NCI-H2171 treated with DMSO at 0.1 percent for 48 hours (cell line): ENCODE results near the gene HORMAD1.
A peak's percentile ranks its signal among the peaks of the same experiment; 100 is the strongest.
"Not testable (repeated sequence)": the region's sequence is repeated elsewhere in the genome, so short reads cannot be mapped to it uniquely, and the experiment has no call there.

Experiments
- DNase-seq: peaks from one replicate; lab custom pipeline; 2025; lab: John Stamatoyannopoulos, UW

The HORMAD1 gene

GRCh38 chr1:150696995-150697927, 23.4 kb downstream of the HORMAD1 start, which contains the start of gene GOLPH3L:
TSS of gene GOLPH3L (minus strand) at chr1:150697154. CDS start at chr1:150694838, 2,316 bp downstream.
- peak; percentile 99 for DNase-seq

- DNase-seq, result no peak
These were observed 24.1 kb downstream of the HORMAD1 start for GRCh38 chr1:150696590-150696989.

- DNase-seq, result no peak
These were observed 24.5 kb downstream of the HORMAD1 start for GRCh38 chr1:150696162-150696561.

- no peak for DNase-seq
These were observed 25.1 kb downstream of the HORMAD1 start for GRCh38 chr1:150695561-150695960.

- no peak for DNase-seq
These were observed 28.0 kb downstream of the HORMAD1 start for GRCh38 chr1:150692720-150693119.

DNA sequence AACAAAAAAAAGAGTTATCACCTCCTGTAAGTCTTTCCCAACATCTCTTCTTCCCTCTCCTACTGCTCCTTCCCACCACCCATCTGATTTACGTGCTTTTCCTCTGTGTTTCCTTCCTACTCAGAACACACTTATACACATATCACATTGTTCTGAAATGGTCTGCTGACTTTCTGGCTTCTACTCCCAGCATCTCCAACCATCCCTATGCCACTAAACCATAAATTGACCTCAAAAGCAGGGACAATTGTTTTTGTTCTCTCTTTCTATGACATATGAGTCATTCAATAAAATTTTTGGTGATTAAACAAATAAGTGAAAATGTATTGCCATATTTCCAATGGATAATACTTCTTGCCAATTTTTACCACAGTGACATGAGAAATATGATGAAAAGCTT, 31.9 kb downstream of the HORMAD1 start:
- no peak for DNase-seq

DNA sequence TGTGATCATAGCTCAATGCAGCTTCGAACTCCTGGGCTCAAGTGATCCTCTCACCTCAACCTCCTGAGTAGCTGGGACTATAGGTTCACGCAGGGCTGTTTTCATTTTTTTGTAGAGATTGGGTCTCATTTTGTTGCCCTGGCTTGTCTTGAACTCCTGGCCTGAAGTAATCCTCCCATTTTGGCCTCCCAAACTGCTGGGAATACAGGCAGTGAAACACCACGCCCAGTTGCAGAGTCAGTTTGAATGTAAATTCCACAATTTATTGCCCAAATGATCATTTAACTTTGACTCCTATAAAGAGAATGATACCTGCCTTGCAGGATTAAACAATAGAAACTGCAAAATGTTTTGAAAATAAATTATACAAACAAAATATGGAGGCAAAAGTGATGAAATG, 34.4 kb downstream of the HORMAD1 start:
- no peak for DNase-seq

DNA sequence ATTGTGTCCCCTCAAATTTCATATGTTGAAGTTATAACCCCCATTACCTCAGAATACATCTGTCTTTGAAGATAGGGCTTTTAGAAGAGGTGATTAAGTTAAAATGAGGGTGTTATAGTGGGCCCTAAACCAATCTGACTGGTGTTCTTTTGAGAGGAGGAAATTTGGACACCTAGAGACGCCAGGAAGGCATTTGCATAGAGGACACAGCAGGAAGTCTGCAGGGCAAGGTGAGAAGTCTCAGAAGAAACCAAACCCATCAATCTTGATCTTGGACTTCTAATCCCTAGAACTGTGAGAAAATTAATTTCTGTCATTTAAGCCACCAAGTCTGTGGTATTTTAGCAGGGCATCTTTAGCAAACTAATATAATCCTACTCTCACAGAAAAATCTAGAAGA, 36.8 kb downstream of the HORMAD1 start:
- DNase-seq, result no peak

GRCh38 chr1:150678988-150679387, 41.7 kb downstream of the HORMAD1 start:
- DNase-seq, result no peak

GRCh38 chr1:150674881-150675280, 45.8 kb downstream of the HORMAD1 start:
- no peak for DNase-seq

- no peak for DNase-seq
These were observed 57.4 kb downstream of the HORMAD1 start for GRCh38 chr1:150663321-150663720.

DNA sequence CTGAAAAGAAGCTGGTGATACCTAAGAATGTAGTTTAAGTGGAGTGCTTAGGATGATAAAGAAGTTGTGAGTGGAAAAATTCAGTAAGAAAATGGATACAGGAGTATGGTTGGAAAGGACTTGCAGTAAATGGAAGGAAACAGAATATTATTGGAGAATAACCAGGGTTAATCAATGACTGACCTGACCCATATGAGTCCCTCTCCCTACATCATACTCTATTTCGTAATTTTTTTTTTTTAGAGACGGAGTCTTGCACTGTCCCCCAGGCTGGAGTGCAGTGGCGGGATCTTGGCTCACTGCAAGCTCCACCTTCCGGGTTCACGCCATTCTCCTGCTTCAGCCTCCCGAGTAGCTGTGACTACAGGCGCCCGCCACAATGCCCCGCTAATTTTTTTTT, 57.9 kb downstream of the HORMAD1 start:
- DNase-seq, result no peak

DNA sequence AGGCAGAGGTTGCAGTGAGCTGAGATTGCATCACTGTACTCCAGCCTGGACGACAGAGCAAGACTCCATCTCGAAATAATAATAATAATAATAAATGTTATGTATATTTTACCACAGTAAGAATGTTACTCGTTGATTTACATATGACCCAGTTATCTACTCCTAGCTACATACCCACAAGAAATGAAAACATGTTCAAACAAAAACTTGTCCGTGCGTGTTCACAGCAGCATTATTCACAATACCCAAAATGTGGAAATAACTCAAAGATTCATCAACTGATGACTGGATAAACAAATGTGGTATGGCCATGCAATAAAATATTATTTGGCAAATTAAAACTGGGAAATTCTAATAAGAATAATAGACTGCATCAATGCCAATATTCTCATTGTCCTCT, 59.5 kb downstream of the HORMAD1 start:
- no peak for DNase-seq

DNA sequence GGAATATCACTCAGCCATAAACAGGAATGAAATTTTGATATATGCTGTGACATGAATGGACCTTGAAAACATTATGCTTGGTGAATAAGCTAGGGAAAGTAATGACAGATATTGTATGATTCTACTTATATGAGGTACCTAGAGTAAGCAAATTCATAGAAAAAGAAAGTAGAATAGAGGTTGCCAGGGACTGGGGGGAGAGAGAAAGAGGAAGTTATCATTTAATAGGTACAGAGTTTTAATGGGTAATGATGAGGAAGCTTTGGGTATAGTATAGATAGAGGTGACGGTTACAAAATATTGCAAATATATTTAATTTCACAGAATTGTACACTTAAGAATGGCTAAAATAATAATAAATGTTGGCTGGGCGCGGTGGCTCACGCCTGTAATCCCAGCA, 60.1 kb downstream of the HORMAD1 start:
- no peak for DNase-seq

DNA sequence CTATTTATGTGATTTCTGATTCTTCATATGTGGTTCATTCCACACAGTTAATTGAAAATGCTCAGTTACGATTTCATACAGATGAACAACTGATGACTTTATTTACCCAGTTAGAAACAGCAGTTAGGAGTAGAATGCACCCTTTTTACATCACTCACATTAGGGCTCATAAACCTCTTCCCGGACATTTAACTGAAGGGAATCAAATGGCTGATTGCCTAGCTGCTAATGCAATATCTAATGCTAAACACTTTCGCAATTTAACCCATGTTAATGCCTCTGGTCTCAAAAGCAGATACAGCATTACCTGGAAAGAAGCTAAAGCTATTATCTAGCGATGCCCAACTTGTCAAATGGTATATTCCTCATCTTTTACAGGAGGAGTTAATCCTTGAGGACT, 63.6 kb downstream of the HORMAD1 start:
- not testable (repeated sequence) for DNase-seq

GRCh38 chr1:150654635-150655034, 66.1 kb downstream of the HORMAD1 start:
- DNase-seq, result not testable (repeated sequence)

GRCh38 chr1:150650193-150650592, 70.5 kb downstream of the HORMAD1 start:
- no peak for DNase-seq

- DNase-seq, result no peak
These were observed 71.1 kb downstream of the HORMAD1 start for GRCh38 chr1:150649441-150650075.
